Stomach (tissue), 9 donors: ENCODE measurements around the gene DGKD. TPM values are rescaled to one million over a fixed set of nuclear protein-coding genes. Genes with fewer than 3 reads are reported as not detected.

Experiments used
- DNase-seq, 2 donors: peaks; one replicate each; pipeline versions ENCODE4 v3.0.0 to v3.0.0-alpha.2; 2013 to 2019
- H3K27ac ChIP-seq, 5 donors: fragments of 200-600 bp in 4 of 5; sonication (generic) in 4 of 5; one replicate each; pipeline ENCODE4 v1.5.1; 2013 to 2019; ENCODE audit warnings: mild to moderate bottlenecking in 1 of 5, moderate library complexity in 1 of 5
- H3K27me3 ChIP-seq, 3 donors: fragments of 200-600 bp; sonication (generic); one replicate each; pipeline ENCODE4 v1.5.1; 2017 to 2019; ENCODE audit warnings: mixed run types in 1 of 3
- H3K36me3 ChIP-seq, 4 donors: fragments of 200-600 bp; sonication (generic); 1 replicate in 3 of 4; 2 replicates in 1 of 4; pipeline ENCODE4 v1.5.1; 2016 to 2019
- H3K4me1 ChIP-seq, 4 donors: fragments of 200-600 bp; sonication (generic); one replicate each; pipeline ENCODE4 v1.5.1; 2016 to 2019
- H3K4me3 ChIP-seq, 4 donors: fragments of 200-600 bp; sonication (generic) in 3 of 4; one replicate each; pipeline ENCODE4 v1.5.1; 2016 to 2019; ENCODE audit warnings: mild to moderate bottlenecking in 1 of 4
- H3K9me3 ChIP-seq, 4 donors: fragments of 200-600 bp; sonication (generic); one replicate each; pipeline ENCODE4 v1.5.1; 2016 to 2019
- EP300 ChIP-seq: sonication (generic); formaldehyde crosslinking; IDR thresholded peaks from one replicate; pipeline ENCODE4 v1.6.1; 2017; ENCODE audit warnings: antibody characterized with exemption
- POLR2A ChIP-seq, 4 donors: fragments of 450-650 bp; IDR thresholded peaks; one replicate each; pipeline ENCODE4 v1.6.1; 2016; ENCODE audit warnings: antibody characterized with exemption in 4 of 4, control low read depth in 2 of 4, mild to moderate bottlenecking in 1 of 4, moderate library complexity in 1 of 4
- POLR2AphosphoS5 ChIP-seq, 3 donors: sonication (generic); formaldehyde crosslinking; IDR thresholded peaks; one replicate each; pipeline ENCODE4 v1.6.1; 2016; ENCODE audit warnings: antibody characterized with exemption in 3 of 3
- WGBS, 5 donors: extraction: QIAGEN DNeasy Blood & Tissue Kit in 3 of 5; methylation state at CpG; one replicate each; pipeline versions ENCODE4 v1.1.5 to v1.1.7; 2013 to 2018; 5-methylcytosine and 5-hydroxymethylcytosine counted together
- intact Hi-C: fragments of 100-400 bp; cut with DNase I; formaldehyde crosslinking; loops from one replicate; pipeline ENCODE4 v1.15.1; 2023; ENCODE audit warnings: low total_unique reads
- polyA plus RNA-seq, 3 donors: library from polyadenylated mRNA; stranded (reverse); fragments of 200-250 nt; gene quantifications; one replicate each; pipeline ENCODE4 v1.2.3, GENCODE V29; 2013
- total RNA-seq, 5 donors: library from RNA; depleted of rRNA; stranded (reverse); fragments of >200 nt; gene quantifications; one replicate each; pipeline versions ENCODE4 v1.1.0 to v1.2.3, GENCODE V29; 2014 to 2016
- TF ChIP-seq, protein P1 (sequence below), 7 experiments: fragments of 450-650 bp in 4 of 7; fragments of 200-600 bp in 3 of 7; sonication (generic) in 3 of 7; IDR thresholded peaks; one replicate each; pipeline ENCODE4 v1.5.1; 2016 to 2019; ENCODE audit warnings: antibody characterized with exemption in 7 of 7, control low read depth in 2 of 7, mild to moderate bottlenecking in 1 of 7
- donor health status: healthy with polysubstance abuse.
- donor health status: Bipolar disorder and iron deficiency.
- donor health status: healthy.

Gene DGKD
- total and polyA plus RNA-seq, 8 donors, result 21.9 to 471 (median 202) TPM

GRCh38 chr2:233442028-233442310, 87.7 kb downstream of the DGKD start:
- no peak for TF ChIP-seq EP300
- TF ChIP-seq POLR2AphosphoS5 (IDR thresholded peaks at IDR 0.05), result no peak
- TF ChIP-seq, protein P1, sequence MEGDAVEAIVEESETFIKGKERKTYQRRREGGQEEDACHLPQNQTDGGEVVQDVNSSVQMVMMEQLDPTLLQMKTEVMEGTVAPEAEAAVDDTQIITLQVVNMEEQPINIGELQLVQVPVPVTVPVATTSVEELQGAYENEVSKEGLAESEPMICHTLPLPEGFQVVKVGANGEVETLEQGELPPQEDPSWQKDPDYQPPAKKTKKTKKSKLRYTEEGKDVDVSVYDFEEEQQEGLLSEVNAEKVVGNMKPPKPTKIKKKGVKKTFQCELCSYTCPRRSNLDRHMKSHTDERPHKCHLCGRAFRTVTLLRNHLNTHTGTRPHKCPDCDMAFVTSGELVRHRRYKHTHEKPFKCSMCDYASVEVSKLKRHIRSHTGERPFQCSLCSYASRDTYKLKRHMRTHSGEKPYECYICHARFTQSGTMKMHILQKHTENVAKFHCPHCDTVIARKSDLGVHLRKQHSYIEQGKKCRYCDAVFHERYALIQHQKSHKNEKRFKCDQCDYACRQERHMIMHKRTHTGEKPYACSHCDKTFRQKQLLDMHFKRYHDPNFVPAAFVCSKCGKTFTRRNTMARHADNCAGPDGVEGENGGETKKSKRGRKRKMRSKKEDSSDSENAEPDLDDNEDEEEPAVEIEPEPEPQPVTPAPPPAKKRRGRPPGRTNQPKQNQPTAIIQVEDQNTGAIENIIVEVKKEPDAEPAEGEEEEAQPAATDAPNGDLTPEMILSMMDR (IDR thresholded peaks at IDR 0.05), result no peak
- TF ChIP-seq POLR2A (IDR thresholded peaks at IDR 0.05), result no peak
- peak overlapping the region; percentile 38 to 81 (median 72) for H3K27ac ChIP-seq
- DNase-seq, result no peak
- 41 to 71% (median 45%) methylated on average over 4 of the region's 4 CpGs for WGBS, 5 donors
- H3K27me3 ChIP-seq, result no peaks in the 10 kb centered on the region
- no peaks in the 10 kb centered on the region for H3K9me3 ChIP-seq
- intact Hi-C loops, result loop anchor here (10.0 kb wide), 1 partner anchor 87 kb away; the partner anchor contains the start of gene DGKD
- H3K4me3 ChIP-seq, result no peak overlapping the region
- H3K36me3 ChIP-seq, result peaks cover 59 to 95% (median 88%) of the 10 kb centered on the region in 4 donors
- peaks cover 31 to 85% (median 47%) of the 10 kb centered on the region in 4 donors for H3K4me1 ChIP-seq

- H3K27ac ChIP-seq, result peak overlapping the region; percentile 59 to 81 (median 72)
- peaks cover 61 to 95% (median 88%) of the 10 kb centered on the region in 4 donors for H3K36me3 ChIP-seq
- DNase-seq, result peak; percentile 90 to 95
- TF ChIP-seq POLR2A (IDR thresholded peaks at IDR 0.05), result no peak
- TF ChIP-seq, protein P1 (IDR thresholded peaks at IDR 0.05), result peak in 5 of 7 experiments; percentile 62 to 93 (median 79)
- TF ChIP-seq EP300, result no peak
- peak in 1 of 3 donors; percentile 36 for TF ChIP-seq POLR2AphosphoS5 (IDR thresholded peaks at IDR 0.05)
- no peak overlapping the region for H3K4me3 ChIP-seq
- peaks cover 45 to 94% (median 61%) of the 10 kb centered on the region in 4 donors for H3K4me1 ChIP-seq
- no peaks in the 10 kb centered on the region for H3K9me3 ChIP-seq
- intact Hi-C loops, result loop anchor here (10.0 kb wide), 1 partner anchor 89 kb away; the partner anchor contains the start of gene DGKD
- H3K27me3 ChIP-seq, result no peaks in the 10 kb centered on the region
- 37 to 48% (median 44%) methylated on average over 18 of the region's 18 CpGs for WGBS, 5 donors
Observed at GRCh38 chr2:233443511-233444183, 89.4 kb downstream of the DGKD start.

- WGBS, 5 donors, result 74 to 87% (median 77%) methylated on average over 11 of the region's 11 CpGs
- Histone ChIP-seq H3K4me1 (peaks cover 44 to 94% (median 58%) of the 10 kb centered on the region in 4 donors), H3K4me3 (no peak overlapping the region), H3K36me3 (peaks cover 61 to 95% (median 88%) of the 10 kb centered on the region in 4 donors), H3K9me3 (no peaks in the 10 kb centered on the region), H3K27ac (peak overlapping the region; percentile 59 to 81 (median 72)), H3K27me3 (no peaks in the 10 kb centered on the region)
- DNase-seq, result no peak
- TF ChIP-seq POLR2AphosphoS5 (IDR thresholded peaks at IDR 0.05) (no peak), POLR2A (IDR thresholded peaks at IDR 0.05) (no peak), EP300 (no peak)
- TF ChIP-seq, protein P1 (IDR thresholded peaks at IDR 0.05), result no peak
- intact Hi-C loops, result loop anchor here (10.0 kb wide), 1 partner anchor 90 kb away; the partner anchor contains the start of gene DGKD
Observed at GRCh38 chr2:233444501-233444900, 90.2 kb downstream of the DGKD start.

DNA sequence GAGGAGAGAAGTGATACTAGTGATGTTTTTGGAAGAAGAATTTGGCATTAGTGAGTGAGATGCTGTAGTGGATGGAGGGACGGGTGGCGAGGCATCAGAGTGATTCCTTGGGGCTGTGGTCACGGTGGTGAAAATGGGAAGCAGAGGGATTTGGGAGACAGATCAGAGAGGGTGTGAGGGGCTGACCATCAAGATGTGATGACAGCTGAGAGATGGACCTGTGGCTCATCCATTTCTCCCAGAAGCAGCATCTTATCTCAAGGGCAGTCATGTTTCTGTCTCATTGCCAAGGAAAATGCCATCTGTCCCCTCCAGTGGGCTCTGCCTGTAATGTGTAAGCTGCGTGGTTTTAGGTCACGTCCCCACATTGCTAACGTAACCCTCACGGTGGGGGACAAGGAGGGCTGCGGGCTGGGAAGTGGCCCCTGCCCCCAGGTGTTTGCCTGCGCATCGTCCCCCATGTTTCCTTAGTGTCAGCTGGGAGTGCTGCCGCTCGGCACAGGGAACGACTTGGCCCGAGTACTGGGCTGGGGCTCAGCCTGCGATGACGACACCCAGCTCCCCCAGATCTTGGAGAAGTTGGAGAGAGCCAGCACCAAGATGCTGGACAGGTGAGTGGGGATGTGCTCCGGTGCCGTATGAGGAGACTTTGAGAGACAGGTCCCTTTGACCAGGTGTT, 91.0 kb downstream of the DGKD start:
- TF ChIP-seq POLR2AphosphoS5 (IDR thresholded peaks at IDR 0.05), result no peak
- no peak for TF ChIP-seq POLR2A (IDR thresholded peaks at IDR 0.05)
- TF ChIP-seq EP300, result no peak
- TF ChIP-seq, protein P1 (IDR thresholded peaks at IDR 0.05), result no peak
- WGBS, 5 donors, result 80 to 89% (median 86%) methylated on average over 18 of the region's 18 CpGs
- no peak for DNase-seq
- intact Hi-C loops, result loop anchor here (10.0 kb wide), 1 partner anchor 90 kb away; the partner anchor contains the start of gene DGKD
- Histone ChIP-seq H3K36me3 (peaks cover 64 to 95% (median 90%) of the 10 kb centered on the region in 4 donors), H3K27ac (peak overlapping the region; percentile 59 to 81 (median 72)), H3K4me3 (no peak overlapping the region), H3K27me3 (no peaks in the 10 kb centered on the region), H3K9me3 (no peaks in the 10 kb centered on the region), H3K4me1 (peaks cover 37 to 89% (median 54%) of the 10 kb centered on the region in 4 donors)
